Measurements from ENCODE around the gene CPED1. TPM values are rescaled to one million over a fixed set of nuclear protein-coding genes. Genes with fewer than 3 reads are reported as not detected.

The CPED1 gene
- total RNA-seq, 1 donor from 2014 or later, result 0.26 TPM

DNA sequence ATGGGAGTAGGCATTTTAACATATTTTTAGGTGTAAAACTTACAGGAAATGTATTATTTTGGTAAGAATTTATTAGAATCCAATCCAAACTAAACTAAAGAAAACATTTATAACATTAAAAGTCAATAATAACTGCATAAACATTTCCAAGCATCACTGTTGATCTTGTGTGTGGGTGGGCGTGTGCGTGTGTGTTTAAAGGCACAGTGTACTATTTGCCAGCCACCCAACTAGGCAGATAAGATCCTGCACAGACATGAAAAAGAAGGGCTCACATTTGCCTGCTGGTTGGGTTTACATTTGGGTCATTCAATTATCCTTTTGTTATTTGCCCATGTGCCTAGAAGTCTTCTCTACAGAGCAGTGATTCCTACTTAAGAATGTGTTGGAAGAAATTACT, 309.3 kb downstream of the CPED1 start:
- no peak overlapping the region for H3K4me3 ChIP-seq (ENCODE audit: low read depth, low read length)
- H3K36me3 ChIP-seq (ENCODE audit: control insufficient read depth, insufficient read depth, low read length), result no peaks in the 10 kb centered on the region
- TF ChIP-seq, protein P1, sequence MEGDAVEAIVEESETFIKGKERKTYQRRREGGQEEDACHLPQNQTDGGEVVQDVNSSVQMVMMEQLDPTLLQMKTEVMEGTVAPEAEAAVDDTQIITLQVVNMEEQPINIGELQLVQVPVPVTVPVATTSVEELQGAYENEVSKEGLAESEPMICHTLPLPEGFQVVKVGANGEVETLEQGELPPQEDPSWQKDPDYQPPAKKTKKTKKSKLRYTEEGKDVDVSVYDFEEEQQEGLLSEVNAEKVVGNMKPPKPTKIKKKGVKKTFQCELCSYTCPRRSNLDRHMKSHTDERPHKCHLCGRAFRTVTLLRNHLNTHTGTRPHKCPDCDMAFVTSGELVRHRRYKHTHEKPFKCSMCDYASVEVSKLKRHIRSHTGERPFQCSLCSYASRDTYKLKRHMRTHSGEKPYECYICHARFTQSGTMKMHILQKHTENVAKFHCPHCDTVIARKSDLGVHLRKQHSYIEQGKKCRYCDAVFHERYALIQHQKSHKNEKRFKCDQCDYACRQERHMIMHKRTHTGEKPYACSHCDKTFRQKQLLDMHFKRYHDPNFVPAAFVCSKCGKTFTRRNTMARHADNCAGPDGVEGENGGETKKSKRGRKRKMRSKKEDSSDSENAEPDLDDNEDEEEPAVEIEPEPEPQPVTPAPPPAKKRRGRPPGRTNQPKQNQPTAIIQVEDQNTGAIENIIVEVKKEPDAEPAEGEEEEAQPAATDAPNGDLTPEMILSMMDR (IDR thresholded peaks at IDR 0.05; ENCODE audit: insufficient read depth, low read length, severe bottlenecking), result no peak
- H3K27me3 ChIP-seq (ENCODE audit: control insufficient read depth, insufficient read depth, low read length), result no peaks in the 10 kb centered on the region
- no peak for DNase-seq (ENCODE audit: low read depth)
- no peak for FAIRE-seq

DNA sequence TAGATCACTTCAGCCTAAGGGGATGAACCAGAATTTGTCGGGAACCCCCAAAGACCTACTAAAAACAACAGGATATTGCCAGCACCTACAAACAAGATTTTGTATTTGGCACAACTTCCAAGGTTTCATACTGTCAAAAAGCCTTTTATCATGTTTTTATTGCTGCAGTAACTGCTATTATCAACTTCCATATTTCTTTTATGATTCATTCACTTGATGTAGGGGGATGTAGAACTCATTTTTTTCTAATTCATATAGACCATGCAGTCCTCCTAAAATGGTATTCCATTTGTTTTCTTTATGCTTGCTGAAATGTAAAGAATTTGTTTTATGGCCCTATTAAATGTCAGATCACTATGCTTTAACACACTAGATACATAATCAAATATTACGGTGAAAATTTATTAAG, 310.3 kb downstream of the CPED1 start:
- DNase-seq (ENCODE audit: low read depth) (no peak), FAIRE-seq (no peak)
- TF ChIP-seq, protein P1 (IDR thresholded peaks at IDR 0.05; ENCODE audit: insufficient read depth, low read length, severe bottlenecking), result no peak
- Histone ChIP-seq H3K36me3 (ENCODE audit: control insufficient read depth, insufficient read depth, low read length) (no peaks in the 10 kb centered on the region), H3K4me3 (ENCODE audit: low read depth, low read length) (no peak overlapping the region), H3K27me3 (ENCODE audit: control insufficient read depth, insufficient read depth, low read length) (no peaks in the 10 kb centered on the region)

DNA sequence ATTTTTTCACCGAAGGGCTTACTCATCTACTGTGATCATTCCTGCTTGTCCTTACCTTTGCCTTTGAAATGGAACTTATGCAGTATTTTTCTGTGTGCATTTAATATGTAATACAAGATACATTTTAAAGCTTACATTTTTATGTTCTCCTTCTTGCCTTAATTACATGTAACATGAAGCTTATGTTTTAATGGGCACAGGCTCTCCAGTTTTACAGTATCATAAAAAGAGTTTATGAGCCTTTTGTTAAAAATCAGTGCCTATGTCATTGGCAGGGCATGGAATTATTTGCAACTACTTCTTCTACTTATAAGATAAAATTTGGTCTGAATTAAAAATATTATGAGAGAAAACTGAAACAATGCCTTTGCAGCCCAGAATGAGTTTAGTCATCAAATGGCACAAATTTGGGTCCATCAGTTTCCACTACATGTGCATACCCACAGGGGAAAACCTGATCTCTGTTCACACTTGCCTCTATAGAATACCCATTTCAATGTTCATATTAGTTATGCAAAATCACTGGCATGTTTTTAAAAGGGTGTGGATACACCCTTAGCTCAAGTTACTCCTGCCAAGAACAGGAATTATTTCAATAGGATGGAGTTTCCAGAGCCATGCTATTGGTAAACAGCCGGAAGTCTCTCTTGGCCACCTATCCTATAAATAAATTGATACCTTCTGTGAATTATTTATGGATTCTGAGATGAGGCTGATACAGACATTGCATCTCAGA, 312.3 kb downstream of the CPED1 start:
- FAIRE-seq (no peak), DNase-seq (ENCODE audit: low read depth) (peak; percentile 41)
- Histone ChIP-seq H3K27me3 (ENCODE audit: control insufficient read depth, insufficient read depth, low read length) (no peaks in the 10 kb centered on the region), H3K4me3 (ENCODE audit: low read depth, low read length) (no peak overlapping the region), H3K36me3 (ENCODE audit: control insufficient read depth, insufficient read depth, low read length) (no peaks in the 10 kb centered on the region)
- TF ChIP-seq, protein P1 (IDR thresholded peaks at IDR 0.05; ENCODE audit: insufficient read depth, low read length, severe bottlenecking), result no peak

DNA sequence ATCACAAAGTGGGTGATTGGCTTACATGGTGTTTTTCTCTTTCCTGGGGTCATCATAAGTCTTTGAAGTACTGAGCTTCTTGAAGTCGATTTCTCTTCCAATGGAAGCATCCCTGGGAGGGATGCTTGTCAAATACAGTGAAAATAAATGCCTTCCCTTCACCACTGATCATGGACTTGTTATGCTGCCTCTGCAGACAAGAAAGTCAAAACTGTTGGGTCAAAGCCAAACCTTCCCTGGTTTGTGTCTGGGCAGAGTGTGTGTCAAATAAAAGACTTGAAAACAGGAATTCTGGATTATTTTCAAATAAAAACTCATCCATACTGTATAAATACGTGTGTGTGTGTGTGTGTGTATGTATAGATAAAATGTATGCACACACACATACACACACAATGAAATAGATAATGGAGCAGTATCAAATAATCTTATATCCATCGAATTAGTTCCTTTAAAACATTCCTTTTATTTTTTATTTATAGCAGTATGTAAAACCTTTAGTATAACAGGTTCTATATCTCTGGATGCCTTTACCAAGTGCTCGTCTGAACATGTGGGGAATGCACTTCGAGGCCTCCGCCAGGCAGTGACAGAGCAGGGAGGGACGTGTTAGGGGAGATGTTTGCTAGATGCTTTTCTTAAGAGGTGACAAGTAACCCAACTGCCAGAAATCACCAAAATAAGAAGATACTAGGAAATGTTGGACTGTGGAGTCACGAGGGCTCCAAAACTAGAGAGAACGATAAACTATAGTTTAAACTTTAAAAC, 313.1 kb downstream of the CPED1 start:
- Histone ChIP-seq H3K4me3 (ENCODE audit: low read depth, low read length) (no peak overlapping the region), H3K36me3 (ENCODE audit: control insufficient read depth, insufficient read depth, low read length) (no peaks in the 10 kb centered on the region), H3K27me3 (ENCODE audit: control insufficient read depth, insufficient read depth, low read length) (no peaks in the 10 kb centered on the region)
- no peak for FAIRE-seq
- TF ChIP-seq, protein P1 (IDR thresholded peaks at IDR 0.05; ENCODE audit: insufficient read depth, low read length, severe bottlenecking), result no peak
- peak; percentile 41 for DNase-seq (ENCODE audit: low read depth)

DNA sequence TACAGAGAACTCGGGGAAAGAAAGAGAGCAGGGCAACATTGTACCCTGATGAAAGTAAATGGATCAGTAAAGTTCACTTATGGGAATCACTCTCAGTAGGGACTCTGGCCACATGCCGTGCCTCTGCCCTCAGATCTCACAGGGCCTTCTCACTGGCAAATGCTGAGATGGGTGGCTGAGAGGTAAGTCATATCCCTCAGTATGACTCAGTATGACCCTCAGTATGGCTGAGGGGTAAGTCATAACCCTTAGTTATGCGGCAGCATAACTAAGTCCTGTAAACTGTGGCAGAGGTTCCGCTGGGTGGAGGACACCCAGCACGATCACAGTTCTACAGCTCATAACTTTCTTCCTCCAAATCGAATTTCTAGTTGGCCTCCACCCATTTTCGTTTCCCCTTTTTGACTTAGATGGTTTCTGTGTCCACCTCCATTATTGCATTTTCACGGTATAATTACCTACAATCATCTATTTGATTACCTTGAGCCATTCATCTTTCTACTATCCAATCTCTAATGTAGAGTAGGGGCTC, 313.8 kb downstream of the CPED1 start:
- FAIRE-seq (no peak), DNase-seq (ENCODE audit: low read depth) (peak; percentile 73)
- Histone ChIP-seq H3K36me3 (ENCODE audit: control insufficient read depth, insufficient read depth, low read length) (no peaks in the 10 kb centered on the region), H3K4me3 (ENCODE audit: low read depth, low read length) (no peak overlapping the region), H3K27me3 (ENCODE audit: control insufficient read depth, insufficient read depth, low read length) (no peaks in the 10 kb centered on the region)
- TF ChIP-seq, protein P1 (IDR thresholded peaks at IDR 0.05; ENCODE audit: insufficient read depth, low read length, severe bottlenecking), result no peak
